Activated T-helper 1 cell treated with Interleukin-2 at 50 U/mL for 16 hours (primary cell): ENCODE results near the gene CLASP1.
"Not testable (repeated sequence)": the region's sequence is repeated elsewhere in the genome, so short reads cannot be mapped to it uniquely, and the experiment has no call there.

Experiments used
- DNase-seq: peaks from one replicate; pipeline ENCODE4 v3.0.0-alpha.2; 2020; ENCODE audit warnings: low read depth

Gene CLASP1

GRCh38 chr2:121649149-121649595 lies at the start of gene CLASP1:
Gene CLASP1, minus strand, starts transcription at chr2:121649462. Its CDS starts 43,567 bp downstream, at chr2:121605895.
- no peak for DNase-seq

DNA sequence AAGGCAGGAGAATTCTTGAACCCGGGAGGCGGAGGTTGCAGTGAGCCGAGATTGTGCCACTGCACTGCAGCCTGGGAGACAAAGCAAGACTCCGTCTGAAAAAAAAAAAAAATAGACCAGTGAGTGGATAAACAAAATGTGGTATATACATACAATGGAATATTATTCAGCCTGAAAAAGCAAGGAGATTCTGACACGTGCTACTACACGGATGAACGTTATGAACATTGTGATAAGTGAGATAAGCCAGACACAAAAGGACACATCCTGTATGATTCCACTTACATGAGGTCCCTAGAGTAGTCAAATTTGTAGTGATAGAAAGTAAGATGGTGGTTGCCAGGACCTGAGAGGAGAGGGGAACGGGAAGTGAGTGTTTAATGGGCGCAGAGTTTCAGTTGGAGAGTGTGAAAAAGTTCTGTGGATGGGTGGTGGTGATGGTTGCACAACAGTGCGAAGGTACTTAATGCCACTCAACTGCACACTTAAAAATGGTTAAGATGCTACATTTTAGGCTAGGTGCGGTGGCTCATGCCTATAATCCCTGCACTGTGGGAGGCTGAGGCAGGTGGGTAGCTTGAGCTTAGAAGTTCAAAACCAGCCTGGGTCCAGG lies 49.2 kb upstream of the CLASP1 start:
- DNase-seq: no peak

DNA sequence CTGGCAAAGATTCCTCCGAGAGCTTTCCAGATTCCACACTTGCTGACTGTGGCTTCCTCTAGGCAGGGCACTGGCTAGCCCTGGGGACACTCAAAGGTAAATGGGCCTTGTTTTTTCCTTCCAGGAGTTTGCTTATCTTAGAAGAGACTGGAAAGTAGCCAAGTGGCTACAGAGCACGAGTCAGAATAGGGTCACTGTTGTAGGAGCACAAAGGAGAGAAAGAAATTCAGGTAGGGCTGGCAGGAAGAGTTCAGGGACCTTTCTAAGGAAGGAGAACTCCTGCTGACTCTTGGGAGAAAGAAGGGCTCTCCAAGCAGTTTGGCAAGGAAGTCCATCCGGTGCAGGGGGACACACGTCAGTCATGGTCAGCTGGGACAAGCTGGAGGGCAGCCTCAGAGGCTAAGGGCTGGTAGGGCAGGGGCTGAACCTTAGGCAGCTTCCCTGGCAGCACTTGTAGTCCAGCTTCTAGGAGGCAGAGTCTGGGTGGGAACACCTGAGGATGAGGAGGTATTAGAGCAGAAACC lies 47.9 kb upstream of the CLASP1 start:
- DNase-seq: no peak

DNA sequence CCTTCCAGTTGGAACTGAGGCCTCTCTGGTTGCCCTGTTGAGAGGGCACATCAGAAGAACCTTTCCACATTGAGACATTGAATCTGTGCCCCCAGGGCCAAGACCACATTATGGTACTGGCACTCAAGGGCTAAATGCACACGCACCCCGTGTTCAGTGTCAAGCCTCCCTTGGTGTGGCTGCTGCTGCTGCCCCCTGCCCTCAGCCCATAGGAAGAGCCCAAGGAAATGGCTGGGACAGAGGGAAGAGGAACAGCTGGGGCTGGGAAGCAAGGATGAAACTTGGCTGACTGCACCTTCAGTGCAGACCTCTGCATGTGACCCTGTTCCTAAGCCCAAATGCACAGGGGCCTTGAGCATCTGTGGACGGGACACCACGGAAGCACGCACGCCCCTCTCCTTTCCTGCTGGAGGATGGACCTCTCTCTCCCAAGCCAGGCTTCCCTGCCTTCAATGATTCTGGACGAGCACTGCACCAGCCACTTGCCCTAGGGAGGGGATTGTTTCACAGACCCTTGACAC lies 47.2 kb upstream of the CLASP1 start:
- DNase-seq: no peak

- no peak for DNase-seq
Measured at GRCh38 chr2:121695171-121695451, 45.8 kb upstream of the CLASP1 start.

DNA sequence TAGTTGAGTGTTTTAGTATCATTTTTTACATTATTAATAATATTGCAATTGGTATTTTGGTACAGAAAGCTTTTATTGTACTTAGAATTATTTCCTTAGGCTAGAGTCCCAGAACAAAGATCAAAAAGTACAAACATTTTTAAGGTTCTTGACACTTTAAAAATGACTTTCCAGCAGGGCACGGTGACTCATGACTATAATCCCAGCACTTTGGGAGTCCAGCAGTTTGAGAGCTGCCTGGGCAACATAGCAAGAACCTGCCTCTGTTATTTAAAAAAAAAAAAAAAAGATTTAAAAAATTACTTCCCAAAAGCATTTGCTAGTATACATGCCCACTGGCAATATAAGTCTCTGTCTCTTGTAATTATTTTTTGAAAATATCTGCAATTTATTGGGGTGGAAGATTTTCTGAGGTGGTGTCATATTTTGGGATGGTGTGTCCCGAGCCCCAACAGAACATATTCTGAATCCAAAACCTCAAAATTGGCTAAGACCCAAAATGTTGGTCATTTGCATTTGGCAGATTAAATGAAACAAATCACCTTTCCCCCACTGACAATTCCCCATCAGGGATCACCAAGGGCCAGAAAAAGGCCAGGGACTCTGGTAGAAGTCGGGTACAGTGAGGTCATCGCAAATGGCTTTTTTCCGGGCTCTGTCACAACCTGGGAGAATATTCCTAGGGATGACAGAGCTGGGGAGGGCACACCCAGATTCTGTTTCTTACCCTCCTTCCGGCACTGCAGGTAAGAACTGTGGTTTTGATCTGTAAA lies 45.3 kb upstream of the CLASP1 start:
- no peak for DNase-seq

GRCh38 chr2:121690572-121690971 lies 41.3 kb upstream of the CLASP1 start:
- not testable (repeated sequence) for DNase-seq

DNA sequence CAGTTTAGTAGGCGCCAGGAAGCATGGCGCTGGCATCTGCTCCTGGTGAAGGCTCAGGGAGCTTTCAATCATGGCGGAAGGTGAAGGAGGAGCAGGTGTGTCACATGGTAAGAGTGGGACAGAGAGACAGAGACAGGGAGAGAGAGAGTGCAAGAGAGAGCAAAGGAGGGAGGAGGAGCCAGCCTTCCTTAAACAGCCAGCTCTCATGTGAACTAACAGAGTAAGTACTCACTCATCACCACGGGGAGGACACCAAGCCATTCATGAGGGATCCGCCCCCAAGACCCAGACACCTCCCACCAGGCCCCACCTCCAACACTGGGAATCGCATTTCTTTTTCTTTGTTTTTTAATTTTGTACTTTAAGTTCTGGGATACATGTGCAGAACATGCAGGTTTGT lies 40.8 kb upstream of the CLASP1 start:
- no peak for DNase-seq

DNA sequence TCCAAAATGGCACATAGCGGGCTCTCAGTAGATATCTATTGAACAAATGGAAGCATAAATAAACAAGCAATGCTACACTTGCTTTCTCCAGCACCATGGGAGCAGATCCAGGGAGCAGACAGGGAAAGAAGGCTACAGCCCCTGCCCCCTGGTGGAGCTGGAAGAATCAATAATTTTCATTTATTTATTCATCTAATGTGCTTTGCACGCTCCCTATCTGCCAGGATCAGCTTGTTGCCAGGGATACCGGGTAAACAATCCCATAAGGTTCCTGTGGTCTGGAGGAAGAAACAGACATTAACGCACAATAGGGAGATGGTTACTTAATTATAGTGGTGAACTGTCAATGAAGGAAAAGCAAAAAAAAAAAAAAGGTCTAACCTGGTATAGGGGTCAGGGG lies 40.1 kb upstream of the CLASP1 start:
- no peak for DNase-seq

GRCh38 chr2:121688820-121689219 lies 39.6 kb upstream of the CLASP1 start:
- no peak for DNase-seq

GRCh38 chr2:121686902-121687301 lies 37.6 kb upstream of the CLASP1 start:
- DNase-seq: no peak

DNA sequence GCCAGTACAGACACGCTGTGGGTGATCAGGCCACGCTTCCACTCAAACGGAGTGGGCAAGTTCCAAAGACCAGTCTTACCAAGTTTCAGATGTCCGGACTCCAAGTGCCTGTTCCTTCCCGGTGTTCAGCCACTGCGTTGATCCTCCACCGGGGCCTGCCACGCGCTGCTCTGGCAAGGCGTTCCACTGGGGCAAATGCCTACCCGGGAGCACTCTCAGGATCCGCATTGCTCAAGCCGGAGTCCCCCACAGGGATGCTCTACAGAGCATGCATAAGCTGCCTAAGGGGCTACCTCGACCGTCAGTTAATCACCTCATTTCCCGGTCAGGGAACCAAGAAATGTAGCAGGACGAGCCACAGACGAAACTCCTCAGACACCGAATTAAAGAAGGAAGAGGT lies 37.0 kb upstream of the CLASP1 start:
- DNase-seq: no peak

DNA sequence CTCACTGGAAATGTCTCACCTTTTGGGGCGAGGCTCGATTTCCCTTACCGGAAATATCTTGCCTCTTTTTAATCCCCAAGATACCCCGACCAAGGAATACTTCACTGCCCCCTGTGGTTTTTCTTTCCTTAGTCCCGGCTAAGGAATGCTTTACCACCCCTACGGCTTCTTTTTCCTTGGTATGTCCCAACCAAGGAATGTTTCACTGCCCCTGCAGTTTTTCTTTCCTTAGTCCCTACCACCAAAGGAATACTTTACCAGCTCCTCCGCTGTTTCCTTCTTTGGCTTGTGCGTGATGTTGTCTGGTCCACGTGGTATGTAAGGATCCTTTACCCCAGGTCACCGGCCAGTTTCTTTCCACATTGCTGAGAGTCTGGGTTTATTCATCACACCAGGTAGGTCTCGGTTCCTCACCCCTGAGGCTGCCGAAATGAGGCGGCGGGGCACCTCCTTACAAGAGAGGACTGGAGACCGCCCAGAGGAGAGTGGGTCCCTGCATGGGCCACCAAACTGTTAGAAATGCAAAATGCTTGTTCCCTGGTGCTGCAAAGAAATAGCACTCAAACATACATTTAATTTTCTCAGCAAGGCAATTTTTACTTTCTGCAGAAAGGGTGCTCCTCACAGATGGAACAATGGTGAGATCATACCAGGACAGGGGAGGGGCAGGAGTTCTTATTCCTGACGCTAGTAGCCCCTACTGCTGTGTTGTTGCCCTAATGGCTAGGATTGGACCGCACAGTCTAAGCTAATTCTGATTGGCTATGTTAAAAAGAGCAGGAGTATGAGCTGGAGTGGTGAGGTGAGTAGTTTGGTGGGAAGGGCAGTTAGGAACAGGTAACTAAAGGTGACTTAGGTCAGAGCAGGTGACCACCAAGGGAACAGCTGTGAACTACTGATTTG lies 33.4 kb upstream of the CLASP1 start:
- DNase-seq: no peak

GRCh38 chr2:121677855-121678254 lies 28.6 kb upstream of the CLASP1 start:
- DNase-seq: no peak

- DNase-seq: not testable (repeated sequence)
Measured at GRCh38 chr2:121671621-121672020, 22.4 kb upstream of the CLASP1 start.

- DNase-seq: no peak
Measured at GRCh38 chr2:121670181-121670580, 20.9 kb upstream of the CLASP1 start.

- no peak for DNase-seq
Measured at GRCh38 chr2:121667618-121668017, 18.4 kb upstream of the CLASP1 start.

GRCh38 chr2:121666042-121666441 lies 16.8 kb upstream of the CLASP1 start:
- DNase-seq: no peak

DNA sequence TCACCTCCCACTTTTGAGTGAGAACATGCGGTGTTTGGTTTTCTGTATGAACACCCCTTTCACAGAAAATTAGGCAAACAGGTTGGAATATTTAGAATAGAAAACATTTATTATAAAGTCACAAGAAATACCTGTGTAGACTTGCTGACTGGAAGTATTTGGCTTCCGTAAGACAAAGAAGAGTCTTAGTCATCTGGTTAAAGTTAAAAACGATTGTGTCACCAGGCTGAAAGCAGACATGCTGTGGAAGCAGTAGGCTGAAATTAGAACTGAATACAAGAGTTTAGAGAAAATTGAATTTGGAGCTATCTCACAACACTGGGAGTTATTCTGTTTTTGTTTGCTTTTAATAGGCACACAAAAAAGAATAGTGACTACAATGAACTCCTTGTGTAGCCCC lies 16.2 kb upstream of the CLASP1 start:
- DNase-seq: no peak

DNA sequence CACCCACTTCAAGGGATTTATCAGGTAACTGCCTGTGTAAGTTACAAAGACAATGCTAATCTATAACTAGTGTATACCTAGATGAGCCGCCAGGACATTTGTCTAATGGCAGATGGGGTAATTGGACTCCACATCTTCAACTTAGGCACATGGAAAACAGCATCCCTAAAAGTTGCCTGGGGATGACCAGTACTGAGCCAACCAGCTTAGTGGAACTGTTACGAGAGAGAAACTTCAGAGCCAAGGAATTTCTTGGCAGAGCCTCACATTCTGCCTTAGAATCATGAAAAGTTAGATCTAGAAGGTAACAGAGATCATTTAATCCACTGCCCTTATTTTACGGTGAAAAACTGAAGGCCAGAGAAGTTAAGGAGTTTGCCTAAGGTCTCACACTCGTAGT lies 15.5 kb upstream of the CLASP1 start:
- DNase-seq: no peak

- no peak for DNase-seq
Measured at GRCh38 chr2:121664086-121664485, 14.8 kb upstream of the CLASP1 start.

GRCh38 chr2:121663434-121663833 lies 14.2 kb upstream of the CLASP1 start:
- DNase-seq: no peak
